Tibial nerve (tissue), 4 donors: Measurements from ENCODE around the gene NRXN2. TPM values are rescaled to one million over a fixed set of nuclear protein-coding genes. Genes with fewer than 3 reads are reported as not detected.

ENCODE experiments used
- DNase-seq, 2 donors: peaks; one replicate each; pipeline ENCODE4 v3.0.0-alpha.2; 2019; ENCODE audit warnings: low spot score in 2 of 2
- H3K27ac ChIP-seq, 4 donors: fragments of 200-600 bp; sonication (generic) in 3 of 4; one replicate each; pipeline ENCODE4 v1.5.1; 2017 to 2019; ENCODE audit warnings: mild to moderate bottlenecking in 1 of 4
- H3K27me3 ChIP-seq, 2 donors: fragments of 200-600 bp; sonication (generic) in 1 of 2; one replicate each; pipeline versions ENCODE4 v1.5.1 to v1.6.0; 2017 to 2019
- H3K36me3 ChIP-seq, 3 donors: fragments of 200-600 bp; sonication (generic); one replicate each; pipeline ENCODE4 v1.5.1; 2018 to 2019
- H3K4me1 ChIP-seq, 4 donors: fragments of 200-600 bp; sonication (generic) in 3 of 4; one replicate each; pipeline ENCODE4 v1.5.1; 2017 to 2019
- H3K4me3 ChIP-seq, 4 donors: fragments of 200-600 bp; sonication (generic) in 3 of 4; one replicate each; pipeline ENCODE4 v1.5.1; 2017 to 2019; ENCODE audit warnings: mild to moderate bottlenecking in 1 of 4, moderate library complexity in 1 of 4
- H3K9me3 ChIP-seq, 4 donors: fragments of 200-600 bp; sonication (generic) in 3 of 4; one replicate each; pipeline ENCODE4 v1.5.1; 2017 to 2019
- CTCF ChIP-seq, 5 experiments: fragments of 200-600 bp in 3 of 5; fragments of 450-650 bp in 2 of 5; sonication (generic) in 3 of 5; IDR thresholded peaks; one replicate each; pipeline ENCODE4 v1.5.1; 2016 to 2019; ENCODE audit warnings: antibody characterized with exemption in 5 of 5, mild to moderate bottlenecking in 3 of 5, moderate library complexity in 2 of 5
- EP300 ChIP-seq, 2 donors: sonication (generic); formaldehyde crosslinking; IDR thresholded peaks; one replicate each; pipeline ENCODE4 v1.6.1; 2017; ENCODE audit warnings: antibody characterized with exemption in 2 of 2, mild to moderate bottlenecking in 1 of 2
- POLR2A ChIP-seq, 2 donors: fragments of 450-650 bp; IDR thresholded peaks; one replicate each; pipeline ENCODE4 v1.6.1; 2017; ENCODE audit warnings: antibody characterized with exemption in 2 of 2, mild to moderate bottlenecking in 2 of 2, moderate library complexity in 2 of 2
- WGBS, 2 donors: methylation state at CpG; one replicate each; pipeline ENCODE4 v1.1.5; 2018; 5-methylcytosine and 5-hydroxymethylcytosine counted together
- total RNA-seq, 4 donors: library from RNA; depleted of rRNA; stranded (reverse); fragments of >200 nt; gene quantifications; one replicate each; pipeline ENCODE4 v1.1.0, GENCODE V29; 2016

Gene NRXN2
- total RNA-seq, 4 donors from 2014 or later, result 1.7 to 25.5 (median 8.7) TPM

- Histone ChIP-seq H3K4me1 (peaks cover 0 to 28% (median 2%) of the 10 kb centered on the region in 4 donors), H3K27me3 (peaks cover 0 to 92% of the 10 kb centered on the region in 2 donors), H3K9me3 (no peaks in the 10 kb centered on the region), H3K27ac (no peak overlapping the region), H3K4me3 (no peak overlapping the region), H3K36me3 (no peaks in the 10 kb centered on the region)
- DNase-seq, result no peak
- WGBS, 2 donors, result 9 to 13% methylated on average over 28 to 38 of the region's 45 CpGs
- TF ChIP-seq EP300 (IDR thresholded peaks at IDR 0.05) (no peak), CTCF (IDR thresholded peaks at IDR 0.05) (no peak), POLR2A (IDR thresholded peaks at IDR 0.05) (no peak)
Observed at GRCh38 chr11:64712430-64713015, 10.5 kb downstream of the NRXN2 start.

GRCh38 chr11:64711956-64712362 is 11.0 kb downstream of the NRXN2 start:
- 40 to 48% methylated on average over 19 of the region's 19 CpGs for WGBS, 2 donors
- no peak overlapping the region for H3K27ac ChIP-seq
- H3K27me3 ChIP-seq, result peaks cover 0 to 92% of the 10 kb centered on the region in 2 donors
- peaks cover 0 to 28% (median 2%) of the 10 kb centered on the region in 4 donors for H3K4me1 ChIP-seq
- DNase-seq, result no peak
- no peaks in the 10 kb centered on the region for H3K9me3 ChIP-seq
- no peaks in the 10 kb centered on the region for H3K36me3 ChIP-seq
- TF ChIP-seq EP300 (IDR thresholded peaks at IDR 0.05), result no peak
- TF ChIP-seq CTCF (IDR thresholded peaks at IDR 0.05), result no peak
- TF ChIP-seq POLR2A (IDR thresholded peaks at IDR 0.05), result no peak
- no peak overlapping the region for H3K4me3 ChIP-seq

GRCh38 chr11:64711138-64711955 is 11.7 kb downstream of the NRXN2 start:
- H3K27ac ChIP-seq, result no peak overlapping the region
- no peak for DNase-seq
- WGBS, 2 donors, result 15 to 22% methylated on average over 26 to 43 of the region's 46 CpGs
- H3K36me3 ChIP-seq, result no peaks in the 10 kb centered on the region
- H3K27me3 ChIP-seq, result peaks cover 0 to 92% of the 10 kb centered on the region in 2 donors
- H3K4me3 ChIP-seq, result no peak overlapping the region
- TF ChIP-seq POLR2A (IDR thresholded peaks at IDR 0.05) (no peak), EP300 (IDR thresholded peaks at IDR 0.05) (no peak)
- no peaks in the 10 kb centered on the region for H3K9me3 ChIP-seq
- peaks cover 0 to 28% (median 2%) of the 10 kb centered on the region in 4 donors for H3K4me1 ChIP-seq

GRCh38 chr11:64710418-64711137 is 12.4 kb downstream of the NRXN2 start:
- Histone ChIP-seq H3K4me3 (no peak overlapping the region), H3K9me3 (no peaks in the 10 kb centered on the region), H3K27ac (no peak overlapping the region), H3K36me3 (no peaks in the 10 kb centered on the region), H3K4me1 (peaks cover 0 to 28% (median 2%) of the 10 kb centered on the region in 4 donors), H3K27me3 (peaks cover 0 to 89% of the 10 kb centered on the region in 2 donors)
- TF ChIP-seq EP300 (IDR thresholded peaks at IDR 0.05) (no peak), CTCF (IDR thresholded peaks at IDR 0.05) (no peak), POLR2A (IDR thresholded peaks at IDR 0.05) (no peak)
- DNase-seq, result no peak
- WGBS, 2 donors, result 43% methylated on average over 13 of the region's 13 CpGs

- no peak for DNase-seq
- TF ChIP-seq POLR2A (IDR thresholded peaks at IDR 0.05), result no peak
- no peak for TF ChIP-seq CTCF (IDR thresholded peaks at IDR 0.05)
- 27 to 47% methylated on average over 2 of the region's 2 CpGs for WGBS, 2 donors
- Histone ChIP-seq H3K27me3 (peaks cover 0 to 82% of the 10 kb centered on the region in 2 donors), H3K4me1 (no peaks in the 10 kb centered on the region), H3K4me3 (no peak overlapping the region), H3K36me3 (no peaks in the 10 kb centered on the region), H3K27ac (no peak overlapping the region), H3K9me3 (no peaks in the 10 kb centered on the region)
Observed at GRCh38 chr11:64705501-64705900, 17.5 kb downstream of the NRXN2 start.
